Dedifferentiated amniotic fluid mesenchymal stem cell (primary cell): ENCODE results near the gene SMIM1.

Source experiments
- DNase-seq: peaks from one replicate; pipeline ENCODE4 v3.0.0-alpha.2; 2016; ENCODE audit errors: extremely low spot score

Gene SMIM1

DNA sequence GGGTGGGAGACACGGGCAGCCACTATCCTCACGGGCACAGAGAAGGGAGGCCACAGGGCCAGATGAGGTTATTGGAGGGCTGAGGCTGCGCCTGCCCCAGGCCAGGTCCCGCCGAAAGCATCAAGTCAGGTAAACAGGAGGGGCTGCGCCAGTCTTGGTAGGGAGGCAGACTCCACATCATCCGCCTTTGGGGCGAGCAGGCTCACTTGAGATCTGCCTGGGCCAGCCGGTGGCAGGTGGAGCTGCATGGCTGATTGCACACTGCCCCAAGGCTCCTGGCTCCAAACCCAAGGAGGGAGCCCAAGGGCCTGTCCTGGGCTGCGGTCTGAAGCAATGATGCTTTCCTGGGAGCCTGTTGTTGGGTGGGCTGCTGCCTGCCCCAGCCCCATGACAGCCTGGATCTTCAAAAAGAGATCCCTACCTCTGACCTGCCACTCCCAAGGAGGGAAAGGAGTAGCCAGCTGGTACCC lies 4.6 kb downstream of the SMIM1 start:
- no peak for DNase-seq

DNA sequence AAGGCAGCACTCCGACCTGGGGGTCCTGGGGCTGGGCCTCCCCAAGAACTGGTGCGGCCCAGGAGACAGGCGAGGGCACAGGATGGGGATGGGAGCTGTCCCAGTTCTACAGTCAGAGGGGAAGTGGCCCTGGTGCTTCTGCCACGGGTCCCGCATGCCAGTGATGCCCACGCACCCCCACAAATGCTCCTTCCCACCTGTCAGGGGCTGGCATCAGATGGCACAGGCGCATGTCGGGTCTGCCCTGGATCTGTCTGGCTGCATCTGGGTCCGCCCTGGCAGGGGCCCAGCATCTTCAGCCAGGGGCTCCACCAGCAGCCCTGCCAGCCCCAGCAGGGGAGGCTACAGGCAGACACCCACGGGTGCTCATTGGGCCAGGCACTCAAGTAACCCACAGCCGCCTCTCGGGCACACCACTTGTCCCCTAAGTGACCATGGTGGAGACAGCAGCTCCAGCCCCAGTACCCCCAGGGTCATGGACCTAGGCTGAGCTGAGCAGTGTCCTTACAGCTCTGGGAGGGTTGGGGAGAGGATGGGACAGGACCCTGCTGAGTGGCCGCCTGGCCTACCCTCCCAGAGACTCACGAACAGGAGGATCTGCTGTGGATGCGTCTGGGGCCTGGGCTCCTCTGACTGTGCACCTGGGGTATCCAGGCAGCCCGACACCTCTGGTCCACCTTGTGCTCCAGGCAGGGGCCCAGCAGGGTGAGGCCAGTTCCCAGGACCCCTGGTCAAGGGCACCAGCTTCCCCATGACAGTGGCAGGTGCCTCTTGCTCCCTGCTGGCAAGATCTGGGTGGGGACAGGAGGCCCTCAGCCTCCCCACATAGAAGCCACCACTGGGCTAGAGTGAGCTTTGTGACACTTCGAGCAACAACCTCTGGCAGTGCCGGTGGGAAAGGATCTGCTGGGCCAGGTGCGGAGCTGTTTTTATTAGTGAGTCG lies 5.4 kb downstream of the SMIM1 start:
- no peak for DNase-seq

DNA sequence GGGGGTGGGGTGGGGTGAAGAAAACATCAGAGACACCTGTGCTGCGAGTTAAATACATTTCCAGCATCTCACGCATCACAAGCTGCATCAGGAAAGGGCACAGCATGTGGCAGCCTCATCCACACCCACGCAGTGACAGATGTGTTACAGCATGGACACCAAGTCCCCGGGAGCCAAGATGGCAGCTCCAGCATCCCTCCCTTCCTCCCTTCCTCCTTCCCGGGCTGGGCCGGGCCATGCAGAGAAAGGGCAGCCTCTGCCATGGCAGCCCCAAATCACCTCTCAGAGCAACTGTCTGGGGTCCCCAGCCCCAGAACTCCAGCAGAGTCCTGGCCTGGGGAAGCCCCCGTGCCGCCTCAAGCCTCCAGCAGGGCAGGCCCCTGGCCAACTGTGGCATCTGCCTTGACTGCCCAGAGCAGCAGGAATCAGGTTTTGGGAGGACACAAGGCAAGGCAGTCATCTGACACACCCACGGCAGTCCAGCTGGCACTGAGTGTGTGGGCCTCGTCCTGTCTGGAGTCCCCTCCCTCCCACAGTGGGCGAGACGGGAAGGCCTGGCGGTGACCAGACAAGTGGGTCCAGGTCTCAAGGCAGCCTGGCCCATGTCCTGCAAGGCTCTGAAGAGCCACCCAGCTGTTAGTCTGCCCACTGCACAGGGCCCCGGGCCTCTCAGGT lies 6.2 kb downstream of the SMIM1 start:
- no peak for DNase-seq

DNA sequence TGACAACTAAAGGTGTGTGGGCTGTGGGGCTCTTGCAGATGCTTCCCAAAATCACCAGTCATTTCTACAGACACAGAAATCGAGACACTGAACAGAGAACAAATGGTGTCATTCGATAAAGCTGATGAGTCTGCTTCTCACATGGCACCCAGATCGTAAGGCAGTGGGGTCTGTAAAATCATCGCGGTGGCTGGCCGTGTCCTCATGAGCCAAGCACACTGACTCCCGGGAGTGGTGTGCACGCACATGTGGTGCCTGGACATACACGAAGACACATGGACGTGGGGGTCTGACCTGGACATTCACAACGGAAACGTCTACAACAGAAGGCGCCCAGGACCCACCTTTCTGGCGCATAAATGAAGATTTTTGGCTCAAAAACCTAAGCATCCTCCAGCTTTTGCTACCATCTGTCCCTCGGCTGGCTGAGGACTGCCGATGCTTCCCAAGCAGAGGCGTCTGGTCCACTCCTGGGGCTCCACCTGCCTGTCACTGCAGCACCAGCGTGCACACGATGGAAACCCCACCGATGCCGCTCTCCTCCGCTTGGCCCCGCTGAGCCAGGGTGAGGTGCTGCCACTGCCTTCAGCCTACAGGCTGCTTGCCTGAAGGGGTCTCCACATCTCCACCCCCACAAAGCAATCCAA lies 6.8 kb downstream of the SMIM1 start:
- DNase-seq = no peak

DNA sequence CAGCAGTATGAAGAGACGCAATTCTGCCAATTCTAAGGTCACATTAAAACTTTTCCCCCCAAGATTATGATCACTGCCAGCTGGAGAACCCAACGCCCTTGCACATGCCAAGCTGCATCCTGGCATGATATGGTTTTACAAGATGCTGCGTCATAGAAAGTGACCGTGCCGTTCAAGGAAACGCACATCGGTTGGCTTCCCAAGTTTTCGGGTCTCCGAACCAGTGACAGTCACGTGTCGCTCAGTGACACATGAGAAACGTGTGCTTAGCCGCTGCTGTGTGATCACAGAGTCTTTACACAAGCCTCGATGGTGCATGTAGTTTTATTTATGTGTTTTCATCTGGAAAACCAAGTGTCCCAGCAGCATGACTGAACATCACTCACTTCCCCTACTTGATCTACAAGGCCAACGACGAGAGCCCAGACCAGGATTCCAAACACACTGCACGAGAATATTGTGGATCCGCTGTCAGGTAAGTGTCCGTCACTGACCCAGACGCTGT lies 7.4 kb downstream of the SMIM1 start:
- DNase-seq = no peak

DNA sequence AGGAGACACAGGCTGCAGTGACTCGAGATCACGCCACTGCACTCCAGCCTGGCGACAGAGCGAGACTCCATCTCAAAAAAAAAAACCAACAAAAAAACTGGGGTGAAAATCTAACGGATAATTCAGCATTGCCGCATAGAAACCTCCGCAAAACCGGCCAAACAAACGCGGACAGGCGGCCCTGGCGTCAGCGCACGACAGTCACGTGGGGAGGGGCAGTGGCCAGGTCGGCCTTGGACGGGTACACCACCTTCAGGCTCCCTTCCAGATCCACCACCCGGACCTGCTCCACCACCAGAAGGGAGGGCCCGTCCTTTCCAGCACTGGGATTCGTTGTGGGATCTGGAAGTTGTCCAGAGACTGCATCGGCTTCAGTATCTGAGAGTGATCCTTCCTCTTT lies 8.4 kb downstream of the SMIM1 start:
- no peak for DNase-seq

DNA sequence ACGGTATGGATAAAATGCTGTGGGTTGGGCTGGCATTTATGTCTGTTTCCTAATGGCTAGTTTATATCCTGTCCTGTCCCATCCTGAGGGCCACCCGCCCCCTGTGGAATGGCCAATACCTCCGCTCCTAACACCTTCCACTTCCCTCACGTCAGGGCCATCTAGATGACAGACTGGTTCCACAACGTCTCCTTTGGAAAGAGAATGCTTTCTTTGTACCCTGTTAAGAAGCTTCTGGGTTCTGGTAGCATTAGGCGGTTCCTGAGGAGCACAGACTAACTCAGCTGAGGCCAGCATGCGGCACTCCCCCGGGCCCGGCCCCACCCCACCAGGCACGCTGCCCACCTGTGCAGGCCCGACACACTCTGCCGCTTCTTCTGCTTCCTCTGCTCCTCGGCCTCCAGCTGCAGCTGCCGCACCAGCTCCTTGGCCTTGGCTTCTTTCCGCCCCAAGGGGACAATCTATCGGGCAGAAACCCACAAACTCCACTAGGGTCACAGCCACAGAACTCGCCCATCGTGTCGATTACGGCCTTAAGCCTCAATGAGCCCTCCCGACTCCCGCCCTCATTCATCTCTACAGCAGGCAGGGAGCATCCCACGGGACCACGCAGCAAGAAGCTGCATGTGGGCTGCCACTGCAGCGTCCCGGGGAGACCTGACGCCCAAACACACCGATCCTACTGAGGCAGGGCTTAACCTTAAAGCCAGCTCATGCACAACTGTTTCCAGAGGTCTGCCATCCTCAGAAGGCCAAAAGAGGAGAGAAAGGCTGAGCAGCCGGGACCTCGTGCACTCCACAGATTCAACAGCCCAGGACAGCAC lies 11.3 kb downstream of the SMIM1 start:
- DNase-seq = no peak

DNA sequence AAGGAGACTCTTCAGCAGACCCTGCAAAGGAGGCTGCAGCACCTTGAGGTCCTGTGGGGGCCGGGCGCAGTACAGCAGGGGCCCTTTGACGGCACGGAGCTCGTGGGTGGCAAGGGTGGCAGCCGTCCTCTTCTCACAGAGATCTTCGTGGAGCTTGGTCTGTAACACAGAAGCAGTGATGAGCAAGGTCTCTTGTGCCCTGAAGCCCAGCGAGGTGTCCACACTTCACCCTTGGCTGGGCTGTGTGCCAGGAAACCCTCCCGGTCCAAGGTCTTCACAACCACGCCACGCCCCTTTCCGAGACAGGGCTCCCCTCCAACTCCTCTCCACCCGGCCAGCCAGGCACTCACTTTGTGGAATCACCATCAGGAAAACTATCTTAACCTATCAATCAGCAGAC lies 12.5 kb downstream of the SMIM1 start:
- DNase-seq = no peak

DNA sequence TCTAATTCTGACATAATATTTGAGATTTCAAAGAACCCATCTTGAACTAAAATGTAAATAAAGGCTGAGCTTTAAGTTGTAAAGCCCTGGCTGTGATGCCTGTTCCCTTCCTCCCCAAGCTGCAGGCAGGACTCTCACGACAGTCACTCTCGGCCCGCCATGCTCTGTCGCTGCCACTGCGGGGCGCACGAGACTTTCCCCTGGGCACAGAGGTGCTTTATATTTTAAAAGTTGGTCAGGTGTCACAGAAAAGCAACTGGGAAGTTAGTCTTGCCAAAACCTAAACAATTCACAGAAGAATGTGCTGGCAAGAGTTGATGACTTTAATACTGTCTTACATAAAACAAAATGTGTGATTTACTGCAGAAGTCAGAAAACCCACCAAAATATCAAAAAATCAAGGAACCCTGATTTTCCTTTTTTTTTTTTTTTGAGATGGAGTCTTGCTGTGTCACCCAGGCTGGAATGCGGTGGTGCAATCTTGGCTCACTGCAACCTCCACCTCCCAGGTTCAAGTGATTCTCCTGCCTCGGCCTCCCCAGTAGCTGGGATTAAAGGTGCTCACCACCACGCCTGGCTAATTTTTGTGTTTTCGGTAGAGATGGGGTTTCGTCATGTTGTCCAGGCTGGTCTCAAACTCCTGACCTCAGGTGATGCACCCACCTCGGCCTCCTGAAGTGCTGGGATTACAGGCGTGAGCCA lies 13.1 kb downstream of the SMIM1 start:
- DNase-seq = no peak

DNA sequence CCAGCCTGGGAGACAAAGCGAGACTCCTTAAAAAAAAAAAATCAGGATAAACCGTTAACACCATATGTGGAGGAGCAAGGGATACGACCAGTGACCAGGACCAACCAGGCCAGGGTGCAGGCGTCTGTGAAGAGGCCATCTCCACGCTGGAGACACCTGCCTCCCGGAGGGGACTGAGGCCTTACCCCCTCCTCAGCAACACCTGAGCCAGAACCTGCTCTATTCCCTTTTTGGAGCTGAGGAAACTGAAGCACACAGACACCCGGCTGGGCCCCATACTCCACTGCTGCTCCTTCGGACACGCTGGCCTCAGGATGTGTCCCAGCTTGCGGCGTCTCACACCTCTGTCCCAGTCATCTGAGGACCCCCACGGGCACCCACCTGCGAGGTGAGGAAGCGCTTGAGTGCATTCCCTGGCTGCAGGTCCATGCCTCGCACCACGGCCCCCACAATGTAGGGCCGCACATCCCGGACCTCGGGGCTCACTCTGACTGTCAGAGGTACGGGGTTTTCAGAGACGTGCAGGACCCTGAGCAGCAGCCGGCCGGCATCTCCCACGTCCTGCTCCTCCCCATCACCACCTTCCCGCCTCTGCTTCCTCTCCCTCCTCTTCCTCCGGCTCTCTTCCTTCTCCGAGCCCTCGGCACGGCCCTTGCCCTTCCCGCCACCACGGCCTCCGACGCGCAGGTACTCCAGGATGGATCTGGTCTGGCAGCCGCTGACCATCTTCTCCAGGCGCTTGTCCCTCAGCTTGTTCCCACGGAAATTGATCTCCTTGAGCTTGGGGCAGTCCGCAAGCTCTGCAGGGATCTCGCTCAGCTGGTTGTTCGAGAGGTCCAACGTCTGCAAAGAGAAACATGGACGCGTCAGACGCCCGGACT lies 14.2 kb downstream of the SMIM1 start:
- no peak for DNase-seq

DNA sequence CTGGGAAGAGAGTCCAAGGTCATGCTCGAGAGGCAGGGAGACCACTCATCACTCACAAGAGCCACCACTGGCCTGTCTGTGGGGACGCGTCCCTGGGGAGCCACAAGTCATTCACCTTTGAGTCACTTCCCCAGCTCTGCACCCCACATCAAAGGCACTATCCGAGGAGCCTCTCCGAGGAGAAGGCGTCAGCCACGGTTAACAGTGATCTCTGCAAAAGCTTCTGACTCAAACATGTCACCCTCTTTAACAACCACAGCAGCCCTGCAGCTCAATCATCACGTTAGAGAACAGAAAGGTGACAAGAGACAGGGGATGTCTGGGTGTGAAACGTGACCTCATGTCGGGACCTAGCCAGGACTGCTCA lies 14.8 kb downstream of the SMIM1 start:
- DNase-seq = no peak

DNA sequence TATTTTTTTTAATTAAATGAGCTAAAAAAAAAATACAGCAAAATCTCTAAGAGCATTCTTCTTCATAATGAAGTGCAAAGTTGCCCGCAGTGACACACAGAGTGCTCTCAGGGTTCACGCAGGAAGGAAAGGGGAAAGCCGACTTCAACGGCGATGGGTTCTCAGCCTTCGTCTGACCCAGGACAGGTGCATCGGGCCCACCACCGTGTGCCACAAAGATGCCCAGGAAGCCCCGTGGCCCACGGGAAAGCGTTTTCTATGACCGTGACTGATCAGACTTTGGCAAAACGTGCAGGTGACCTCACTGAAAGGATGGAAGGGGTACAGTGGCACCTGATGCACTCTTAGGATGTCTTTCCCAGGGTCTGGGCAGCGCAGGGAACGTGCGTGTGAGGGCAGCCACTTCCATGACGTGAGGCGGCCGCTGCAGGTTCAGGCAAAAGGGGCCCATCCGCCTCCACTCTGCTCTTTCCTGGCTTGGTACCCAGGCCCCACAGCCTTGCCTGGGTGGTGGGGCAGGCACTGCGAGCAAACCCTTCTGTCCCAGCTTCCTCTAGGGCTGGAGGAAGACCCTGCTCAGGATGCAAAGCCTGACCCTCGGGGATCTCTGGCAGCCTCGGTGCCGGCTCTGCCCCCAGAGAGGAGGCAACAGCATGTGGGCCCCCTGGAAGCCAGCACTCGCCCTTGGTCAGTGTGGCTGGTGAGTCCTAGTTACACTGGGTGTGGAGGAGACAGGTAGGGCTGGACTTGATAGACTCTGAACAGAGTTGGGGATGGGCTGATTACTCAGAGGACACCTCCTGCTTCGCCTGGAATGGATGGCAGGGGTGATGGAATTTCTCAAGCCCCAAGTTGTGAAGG lies 15.4 kb downstream of the SMIM1 start:
- DNase-seq = no peak

DNA sequence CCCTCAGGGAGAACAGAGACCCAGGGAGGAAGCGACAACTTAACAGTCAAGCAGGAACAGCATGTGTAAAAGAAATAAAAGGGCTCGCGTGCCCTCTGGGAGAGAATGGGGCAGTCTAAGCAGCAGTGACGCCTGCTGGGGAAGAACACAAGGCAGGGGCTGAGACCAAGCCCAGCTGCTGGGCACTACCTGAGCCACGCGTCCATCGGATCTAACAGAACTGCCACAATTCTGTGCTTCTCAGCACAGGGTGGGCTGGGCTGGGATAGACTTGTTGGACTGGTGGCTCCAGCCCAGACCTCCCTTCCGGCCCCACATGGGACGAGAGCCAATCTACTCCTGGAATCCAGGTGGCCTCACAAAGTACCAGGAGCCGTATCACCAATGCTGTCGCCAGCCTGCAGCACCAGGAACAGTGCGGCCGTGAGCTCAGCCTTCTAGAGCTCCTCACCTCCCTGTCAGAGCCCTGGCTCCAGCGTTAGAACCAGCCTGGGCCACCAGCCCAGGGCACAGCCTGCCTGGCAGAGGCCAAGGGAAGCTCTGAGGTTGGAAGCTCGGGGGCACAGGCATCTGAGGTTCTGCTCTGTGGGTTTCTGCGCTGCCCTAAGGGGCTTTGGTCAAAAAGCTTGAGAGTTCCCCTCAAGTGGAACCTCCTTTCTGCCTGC lies 16.3 kb downstream of the SMIM1 start:
- no peak for DNase-seq

DNA sequence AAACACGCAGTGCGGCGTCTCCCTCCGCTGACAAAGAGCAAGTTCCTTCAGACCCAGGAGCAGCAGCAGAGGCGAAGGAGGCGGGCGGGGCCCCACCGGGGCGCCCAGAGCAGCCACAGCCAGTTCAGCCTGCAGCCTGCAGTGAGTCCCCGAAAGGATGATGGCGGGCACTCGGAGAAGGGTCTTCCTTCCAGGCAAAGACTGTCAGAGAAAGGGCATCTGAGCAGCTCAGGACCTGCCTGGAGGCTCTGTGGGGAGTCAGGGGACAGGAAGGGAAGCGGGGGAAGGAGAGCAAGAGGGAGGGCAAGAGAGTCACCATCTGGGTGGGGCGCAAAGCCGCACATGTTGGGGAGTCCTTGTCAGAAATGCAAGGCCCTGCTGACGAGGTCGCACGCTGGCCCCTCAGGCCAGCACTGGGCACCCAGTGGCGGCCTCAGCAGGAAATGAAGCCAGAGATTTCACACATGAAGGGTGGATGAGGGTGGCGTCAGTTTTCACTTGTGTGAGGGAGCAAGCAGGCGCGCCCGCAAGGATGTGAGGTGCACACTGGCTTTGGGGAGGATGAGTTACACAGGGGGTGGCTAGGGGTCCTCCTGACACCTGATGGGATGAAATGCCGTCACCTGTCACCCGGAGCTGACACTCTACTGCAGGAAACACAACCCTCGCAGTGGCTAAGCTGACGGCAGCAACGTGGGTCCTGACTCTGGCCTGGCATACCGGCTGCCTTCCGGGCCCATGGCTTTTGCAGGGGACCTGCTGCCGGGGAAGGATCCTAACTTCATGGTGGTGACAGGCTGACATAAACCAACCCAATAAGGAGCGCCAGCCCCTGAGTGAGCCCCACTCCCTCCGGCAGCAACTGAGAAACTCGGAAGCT lies 17.1 kb downstream of the SMIM1 start:
- DNase-seq = no peak

DNA sequence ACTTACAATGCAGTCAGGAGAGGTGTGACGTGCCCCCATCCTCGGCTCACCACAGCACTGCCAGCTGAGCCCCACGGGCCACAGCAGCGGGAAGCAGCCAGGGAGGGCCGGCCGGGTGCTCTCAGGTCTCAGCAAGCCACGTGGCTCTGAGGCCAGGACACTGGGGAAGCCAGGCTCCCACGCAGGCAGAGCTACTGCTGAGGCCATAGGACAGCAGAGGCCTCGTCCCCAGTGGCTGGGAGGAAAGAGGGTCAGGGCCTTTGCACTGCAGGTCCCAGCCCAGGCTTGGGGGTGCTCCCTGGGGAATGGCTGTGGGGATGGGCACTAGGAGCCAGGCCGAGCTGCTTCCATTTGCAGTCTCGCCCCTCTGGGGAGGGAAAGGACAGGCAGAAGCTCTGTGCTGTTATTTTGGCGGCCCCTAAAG lies 18.0 kb downstream of the SMIM1 start:
- DNase-seq = no peak

DNA sequence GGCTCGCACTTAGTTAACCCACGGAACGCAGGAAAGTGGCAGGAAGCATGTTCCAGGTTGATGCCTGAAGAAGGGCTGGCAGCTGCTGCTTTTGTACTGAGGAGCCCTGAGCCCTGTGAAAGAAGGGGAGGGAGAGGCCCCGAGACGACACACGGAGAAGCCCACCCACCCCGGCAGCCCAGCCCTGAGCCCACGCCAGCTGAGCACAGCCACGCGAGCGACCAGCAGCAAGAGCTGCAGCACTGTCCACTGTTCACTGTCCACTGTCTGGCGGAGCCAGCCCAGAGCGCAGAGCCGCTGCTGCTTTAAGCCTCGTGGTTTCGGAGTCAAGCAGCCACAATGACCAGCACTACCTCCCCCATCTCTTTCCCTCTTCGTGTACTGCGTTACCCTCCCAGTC lies 18.4 kb downstream of the SMIM1 start:
- DNase-seq = no peak

DNA sequence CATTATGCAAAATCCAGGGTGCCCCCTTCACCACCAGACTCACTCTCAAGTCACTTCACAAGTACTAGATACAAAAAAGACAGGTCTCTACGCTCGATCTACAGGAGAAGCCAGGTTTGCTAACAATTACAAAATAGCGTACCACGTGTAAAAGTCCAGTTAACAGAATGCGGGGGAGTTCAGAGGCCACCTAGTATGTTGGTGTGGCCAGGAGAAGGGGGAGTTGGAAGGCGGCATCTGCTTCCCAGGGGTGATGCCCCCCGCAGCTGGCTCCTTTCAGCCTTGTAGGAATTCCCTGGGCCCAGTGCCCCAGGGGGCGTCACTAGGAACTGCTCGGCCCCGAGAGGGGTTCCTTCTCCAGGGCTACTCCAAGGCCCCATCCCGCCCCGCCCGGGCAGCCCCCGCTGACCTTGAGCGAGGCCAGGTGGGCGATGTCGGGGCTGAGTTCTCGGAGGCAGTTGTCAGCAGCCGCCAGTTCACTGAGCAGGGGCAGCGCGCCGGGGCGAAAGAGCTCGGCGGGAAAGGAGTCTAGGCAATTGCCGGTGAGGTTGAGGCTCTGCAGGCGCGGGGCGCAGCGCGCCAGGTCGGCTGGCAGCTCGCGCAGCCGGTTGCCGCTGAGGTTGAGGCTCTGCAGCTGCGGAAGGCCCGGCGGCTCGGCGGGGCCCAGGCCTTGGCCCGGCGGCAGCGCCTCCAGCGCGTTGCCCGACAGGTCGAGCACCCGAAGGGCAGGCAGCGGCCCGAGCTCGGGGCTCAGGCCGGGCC lies 23.1 kb downstream of the SMIM1 start:
- no peak for DNase-seq
